ENCODE results near the gene STX17.

DNA sequence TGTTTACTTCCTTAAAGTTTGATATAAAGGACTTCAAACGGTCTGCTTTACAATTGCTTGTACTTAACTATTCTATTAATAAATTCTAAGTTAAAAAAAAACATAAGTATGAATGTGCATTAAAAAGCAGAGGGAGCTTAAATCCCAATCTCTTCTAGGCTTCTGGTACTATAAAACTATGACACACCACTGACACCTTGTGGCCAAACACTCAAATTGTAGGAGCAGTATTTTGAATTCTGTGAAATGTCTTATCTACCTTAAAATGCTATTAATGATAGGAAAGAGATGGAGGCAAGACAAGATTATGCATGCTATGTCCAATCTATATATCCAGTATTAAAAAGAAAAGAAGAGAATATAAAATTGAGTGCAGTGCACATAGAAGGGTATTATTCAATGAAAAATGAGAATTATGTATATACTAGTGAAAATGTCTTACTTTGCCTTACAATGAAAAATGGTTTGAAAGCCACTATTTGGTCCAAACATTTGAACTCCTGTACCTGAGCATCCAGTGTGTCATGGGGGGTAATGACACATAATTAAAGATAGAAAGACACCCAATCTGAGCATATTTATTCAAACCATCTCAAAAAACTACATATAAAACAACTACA lies 104.7 kb downstream of the STX17 start:
- TF ChIP-seq, protein P1, sequence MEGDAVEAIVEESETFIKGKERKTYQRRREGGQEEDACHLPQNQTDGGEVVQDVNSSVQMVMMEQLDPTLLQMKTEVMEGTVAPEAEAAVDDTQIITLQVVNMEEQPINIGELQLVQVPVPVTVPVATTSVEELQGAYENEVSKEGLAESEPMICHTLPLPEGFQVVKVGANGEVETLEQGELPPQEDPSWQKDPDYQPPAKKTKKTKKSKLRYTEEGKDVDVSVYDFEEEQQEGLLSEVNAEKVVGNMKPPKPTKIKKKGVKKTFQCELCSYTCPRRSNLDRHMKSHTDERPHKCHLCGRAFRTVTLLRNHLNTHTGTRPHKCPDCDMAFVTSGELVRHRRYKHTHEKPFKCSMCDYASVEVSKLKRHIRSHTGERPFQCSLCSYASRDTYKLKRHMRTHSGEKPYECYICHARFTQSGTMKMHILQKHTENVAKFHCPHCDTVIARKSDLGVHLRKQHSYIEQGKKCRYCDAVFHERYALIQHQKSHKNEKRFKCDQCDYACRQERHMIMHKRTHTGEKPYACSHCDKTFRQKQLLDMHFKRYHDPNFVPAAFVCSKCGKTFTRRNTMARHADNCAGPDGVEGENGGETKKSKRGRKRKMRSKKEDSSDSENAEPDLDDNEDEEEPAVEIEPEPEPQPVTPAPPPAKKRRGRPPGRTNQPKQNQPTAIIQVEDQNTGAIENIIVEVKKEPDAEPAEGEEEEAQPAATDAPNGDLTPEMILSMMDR (IDR thresholded peaks at IDR 0.05): peak in 5 of 6 experiments; percentile 10 to 50 (median 33)
- TF ChIP-seq POLR2A (IDR thresholded peaks at IDR 0.05): no peak

All from thyroid gland (tissue), 4 donors.